Osteocyte (in vitro differentiated cells): Measurements from ENCODE around the gene RNF175. TPM values are rescaled to one million over a fixed set of nuclear protein-coding genes. Genes with fewer than 3 reads are reported as not detected.

Experiments
- DNase-seq: peaks from one replicate; pipeline ENCODE4 v3.0.0; 2021; ENCODE audit warnings: mixed read lengths; ENCODE audit not compliant: unreplicated experiment; ENCODE audit errors: extremely low spot score
- H3K27ac Mint-ChIP-seq: one replicate; pipeline ENCODE4 v1.8.0; 2021; ENCODE audit warnings: mild to moderate bottlenecking, mixed read lengths; ENCODE audit not compliant: unreplicated experiment
- H3K27me3 Mint-ChIP-seq: one replicate; pipeline ENCODE4 v1.8.0; 2021; ENCODE audit warnings: mixed read lengths; ENCODE audit not compliant: unreplicated experiment
- H3K36me3 Mint-ChIP-seq: one replicate; pipeline ENCODE4 v1.8.0; 2021; ENCODE audit warnings: mixed read lengths; ENCODE audit not compliant: unreplicated experiment
- H3K4me1 Mint-ChIP-seq: one replicate; pipeline ENCODE4 v1.8.0; 2021; ENCODE audit warnings: mixed read lengths; ENCODE audit not compliant: unreplicated experiment
- H3K4me3 Mint-ChIP-seq: one replicate; pipeline ENCODE4 v1.8.0; 2021; ENCODE audit warnings: mild to moderate bottlenecking, moderate library complexity, mixed read lengths; ENCODE audit not compliant: unreplicated experiment
- H3K9me3 Mint-ChIP-seq: one replicate; pipeline ENCODE4 v1.8.0; 2021; ENCODE audit warnings: mixed read lengths; ENCODE audit not compliant: unreplicated experiment
- total RNA-seq: library from RNA; stranded (reverse); gene quantifications from 2 replicates; pipeline ENCODE4 v1.2.1, GENCODE V29; 2021
- TF ChIP-seq, protein P1 (sequence below): fragments of 200-600 bp; sonication (generic); IDR thresholded peaks from 2 replicates; pipeline ENCODE4 v1.5.0; 2021; ENCODE audit warnings: antibody characterized with exemption, mild to moderate bottlenecking, moderate library complexity

Gene RNF175
- total RNA-seq, 1 donor from 2014 or later, result 0.32 TPM

DNA sequence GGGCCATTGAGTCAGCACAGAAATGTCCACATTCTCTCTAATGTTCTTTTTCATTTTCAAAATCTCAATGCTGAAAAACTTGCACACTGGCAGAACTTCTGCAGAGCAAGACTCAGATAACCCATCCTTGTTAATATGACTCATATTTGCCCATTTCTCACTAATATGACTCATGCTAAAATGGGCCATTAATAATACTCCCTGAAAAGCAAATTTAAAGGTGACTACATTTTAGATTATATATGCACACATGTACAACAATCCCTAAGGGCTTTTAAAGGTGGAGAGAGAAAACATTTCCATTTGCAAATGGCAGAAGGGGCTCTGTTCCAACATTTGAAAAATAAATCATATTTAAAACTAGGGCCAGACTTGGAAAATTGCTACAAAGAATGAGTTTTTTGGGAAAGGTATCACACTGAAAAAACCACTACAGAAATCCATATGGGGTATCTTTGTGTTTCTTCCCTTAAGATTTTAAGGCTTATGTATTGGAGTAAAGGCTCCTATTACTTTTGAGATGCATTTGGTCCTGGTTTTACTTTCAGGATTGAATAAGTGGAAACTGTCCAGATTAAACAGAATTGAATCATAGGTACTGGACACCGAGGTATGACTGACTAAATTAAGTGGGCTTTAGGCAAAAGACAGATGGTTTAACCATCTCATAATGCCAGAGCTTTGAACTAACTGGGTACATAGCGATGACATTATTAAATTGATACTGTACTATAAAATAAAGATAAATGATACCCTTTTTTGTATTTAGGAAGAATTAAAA lies 45.8 kb downstream of the RNF175 start:
- Mint-ChIP-seq H3K36me3 (no peaks in the 10 kb centered on the region), H3K27ac (no peak overlapping the region), H3K4me3 (no peak overlapping the region), H3K4me1 (peaks cover 3% of the 10 kb centered on the region), H3K9me3 (peaks cover 3% of the 10 kb centered on the region), H3K27me3 (peaks cover 20% of the 10 kb centered on the region)
- DNase-seq, result no peak
- TF ChIP-seq, protein P1, sequence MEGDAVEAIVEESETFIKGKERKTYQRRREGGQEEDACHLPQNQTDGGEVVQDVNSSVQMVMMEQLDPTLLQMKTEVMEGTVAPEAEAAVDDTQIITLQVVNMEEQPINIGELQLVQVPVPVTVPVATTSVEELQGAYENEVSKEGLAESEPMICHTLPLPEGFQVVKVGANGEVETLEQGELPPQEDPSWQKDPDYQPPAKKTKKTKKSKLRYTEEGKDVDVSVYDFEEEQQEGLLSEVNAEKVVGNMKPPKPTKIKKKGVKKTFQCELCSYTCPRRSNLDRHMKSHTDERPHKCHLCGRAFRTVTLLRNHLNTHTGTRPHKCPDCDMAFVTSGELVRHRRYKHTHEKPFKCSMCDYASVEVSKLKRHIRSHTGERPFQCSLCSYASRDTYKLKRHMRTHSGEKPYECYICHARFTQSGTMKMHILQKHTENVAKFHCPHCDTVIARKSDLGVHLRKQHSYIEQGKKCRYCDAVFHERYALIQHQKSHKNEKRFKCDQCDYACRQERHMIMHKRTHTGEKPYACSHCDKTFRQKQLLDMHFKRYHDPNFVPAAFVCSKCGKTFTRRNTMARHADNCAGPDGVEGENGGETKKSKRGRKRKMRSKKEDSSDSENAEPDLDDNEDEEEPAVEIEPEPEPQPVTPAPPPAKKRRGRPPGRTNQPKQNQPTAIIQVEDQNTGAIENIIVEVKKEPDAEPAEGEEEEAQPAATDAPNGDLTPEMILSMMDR, result no peak

DNA sequence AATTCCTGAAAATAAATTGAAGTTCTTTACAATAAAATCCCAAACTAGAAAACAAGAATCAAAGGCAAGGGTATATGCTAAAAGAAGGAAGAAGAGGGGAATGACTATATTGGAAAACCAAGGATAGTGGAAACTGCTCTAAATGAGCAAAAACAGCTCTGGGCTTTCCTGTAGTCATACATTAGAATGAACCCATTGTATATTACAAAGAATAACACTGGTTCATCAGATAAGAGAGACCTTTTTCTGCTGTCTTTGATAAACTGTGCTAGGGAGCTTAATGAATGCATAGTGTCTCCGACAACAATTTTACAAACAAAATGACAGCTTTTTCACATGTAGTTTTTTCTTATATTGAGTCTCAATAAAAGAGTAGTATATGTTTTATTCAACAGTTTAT lies 49.1 kb downstream of the RNF175 start:
- DNase-seq, result no peak
- TF ChIP-seq, protein P1, result no peak
- H3K27me3 Mint-ChIP-seq, result peaks cover 31% of the 10 kb centered on the region
- no peak overlapping the region for H3K27ac Mint-ChIP-seq
- H3K4me1 Mint-ChIP-seq, result peaks cover 3% of the 10 kb centered on the region
- no peaks in the 10 kb centered on the region for H3K9me3 Mint-ChIP-seq
- H3K4me3 Mint-ChIP-seq, result no peak overlapping the region
- H3K36me3 Mint-ChIP-seq, result no peaks in the 10 kb centered on the region

DNA sequence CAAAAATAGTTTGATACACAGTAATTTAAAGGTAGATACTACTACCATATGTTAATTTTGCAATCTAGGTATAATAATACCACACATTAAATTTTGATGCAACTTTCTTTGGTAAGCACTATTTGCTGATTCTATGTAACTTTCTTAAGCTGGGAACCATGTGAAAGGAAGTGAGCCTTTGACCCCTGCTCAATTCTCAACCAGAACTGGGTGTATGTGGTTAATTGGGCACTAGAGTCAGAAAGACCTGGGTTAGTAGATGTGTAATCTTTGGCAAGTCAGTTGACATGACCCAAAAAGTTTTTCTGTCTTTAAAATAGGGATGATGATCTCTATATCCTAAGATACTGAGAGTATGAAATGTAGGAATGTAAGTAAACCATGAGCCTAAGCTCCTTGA lies 53.3 kb downstream of the RNF175 start:
- no peaks in the 10 kb centered on the region for H3K4me1 Mint-ChIP-seq
- TF ChIP-seq, protein P1, result no peak
- DNase-seq, result no peak
- H3K27me3 Mint-ChIP-seq, result peaks cover 33% of the 10 kb centered on the region
- H3K27ac Mint-ChIP-seq, result no peak overlapping the region
- no peak overlapping the region for H3K4me3 Mint-ChIP-seq
- H3K36me3 Mint-ChIP-seq, result no peaks in the 10 kb centered on the region
- no peaks in the 10 kb centered on the region for H3K9me3 Mint-ChIP-seq

DNA sequence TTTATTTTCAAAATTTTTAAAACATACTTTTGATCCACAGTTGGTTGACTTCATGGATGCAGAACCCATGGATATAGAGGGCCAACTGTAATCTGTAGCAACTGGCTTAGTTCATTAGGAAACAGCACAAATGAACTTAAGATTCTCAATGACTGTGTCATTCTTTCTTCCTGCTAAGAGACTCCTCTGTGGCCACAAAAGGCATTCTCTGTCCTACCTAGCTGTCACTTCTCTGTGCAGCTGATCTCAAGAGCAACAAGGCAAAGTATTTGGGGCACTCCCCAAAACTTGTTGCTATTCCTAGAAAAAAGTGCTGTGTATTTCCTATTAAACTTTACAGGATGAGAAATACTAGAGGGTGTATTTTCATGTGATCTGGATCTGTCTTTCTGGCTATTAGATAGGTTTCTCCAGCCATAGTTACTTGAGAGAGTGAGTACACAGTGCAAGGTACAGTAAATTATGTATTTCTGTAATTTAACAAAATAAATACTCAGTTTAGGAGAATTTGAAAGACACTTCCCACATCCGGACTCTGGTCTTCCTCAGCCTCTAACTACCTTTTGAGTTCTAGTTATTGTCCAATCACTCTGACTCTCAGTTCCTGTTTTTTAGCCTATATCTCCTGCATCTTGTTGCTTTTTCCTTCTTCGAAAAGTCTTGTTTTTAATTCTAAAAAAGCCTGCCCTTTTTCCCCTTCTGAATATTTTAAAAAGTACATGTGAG lies 53.9 kb downstream of the RNF175 start:
- no peak for DNase-seq
- Mint-ChIP-seq H3K27me3 (peaks cover 27% of the 10 kb centered on the region), H3K4me1 (no peaks in the 10 kb centered on the region), H3K36me3 (no peaks in the 10 kb centered on the region), H3K4me3 (no peak overlapping the region), H3K27ac (no peak overlapping the region), H3K9me3 (no peaks in the 10 kb centered on the region)
- TF ChIP-seq, protein P1, result no peak

DNA sequence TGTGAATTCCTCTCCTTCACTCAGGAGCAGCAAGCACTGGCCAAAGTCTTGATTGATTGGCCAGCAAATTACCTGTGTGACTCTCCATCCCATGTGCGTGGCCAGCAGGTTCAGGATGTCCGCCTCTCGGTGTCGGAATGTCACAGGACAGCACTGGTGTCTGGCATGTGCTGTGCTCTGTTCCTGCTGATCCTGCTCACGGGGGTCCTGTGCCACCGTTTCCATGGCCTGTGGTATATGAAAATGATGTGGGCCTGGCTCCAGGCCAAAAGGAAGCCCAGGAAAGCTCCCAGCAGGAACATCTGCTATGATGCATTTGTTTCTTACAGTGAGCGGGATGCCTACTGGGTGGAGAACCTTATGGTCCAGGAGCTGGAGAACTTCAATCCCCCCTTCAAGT lies 55.3 kb downstream of the RNF175 start:
- TF ChIP-seq, protein P1, result no peak
- H3K36me3 Mint-ChIP-seq, result no peaks in the 10 kb centered on the region
- no peaks in the 10 kb centered on the region for H3K4me1 Mint-ChIP-seq
- DNase-seq, result no peak
- no peak overlapping the region for H3K27ac Mint-ChIP-seq
- peaks cover 25% of the 10 kb centered on the region for H3K27me3 Mint-ChIP-seq
- H3K4me3 Mint-ChIP-seq, result no peak overlapping the region
- no peaks in the 10 kb centered on the region for H3K9me3 Mint-ChIP-seq
